Endothelial cell (in vitro differentiated cells): ENCODE measurements around the gene CADM4. TPM values are rescaled to one million over a fixed set of nuclear protein-coding genes. Genes with fewer than 3 reads are reported as not detected.
A peak's percentile ranks its signal among the peaks of the same experiment; 100 is the strongest.
"Not testable (repeated sequence)": the region's sequence is repeated elsewhere in the genome, so short reads cannot be mapped to it uniquely, and the experiment has no call there.

Experiments
- DNase-seq: peaks from one replicate; pipeline ENCODE4 v3.0.0; 2021; ENCODE audit warnings: low spot score
- H3K27ac Mint-ChIP-seq: one replicate; pipeline ENCODE4 v1.8.0; 2021; ENCODE audit warnings: mixed read lengths, inconsistent platforms; ENCODE audit not compliant: unreplicated experiment
- H3K27me3 Mint-ChIP-seq: one replicate; pipeline ENCODE4 v1.8.0; 2021; ENCODE audit warnings: mild to moderate bottlenecking, moderate library complexity, mixed read lengths, inconsistent platforms; ENCODE audit not compliant: unreplicated experiment
- H3K36me3 Mint-ChIP-seq: one replicate; pipeline ENCODE4 v1.8.0; 2021; ENCODE audit warnings: mild to moderate bottlenecking, low read depth, mixed read lengths, inconsistent platforms; ENCODE audit not compliant: unreplicated experiment
- H3K4me1 Mint-ChIP-seq: one replicate; pipeline ENCODE4 v1.8.0; 2021; ENCODE audit warnings: mild to moderate bottlenecking, mixed read lengths, inconsistent platforms; ENCODE audit not compliant: unreplicated experiment
- H3K4me3 Mint-ChIP-seq: one replicate; pipeline ENCODE4 v1.8.0; 2021; ENCODE audit warnings: mild to moderate bottlenecking, mixed read lengths, inconsistent platforms; ENCODE audit not compliant: unreplicated experiment
- H3K9me3 Mint-ChIP-seq: one replicate; pipeline ENCODE4 v1.8.0; 2021; ENCODE audit warnings: mixed read lengths, inconsistent platforms; ENCODE audit not compliant: unreplicated experiment
- total RNA-seq: library from RNA; stranded (reverse); fragmentation: NEBNext Ultra II Directional; extraction: Animal tissue kit (Norgen Biotek cat#: 25700); gene quantifications from one replicate; pipeline ENCODE4 v1.2.1, GENCODE V29; 2021; ENCODE audit not compliant: unreplicated experiment
- TF ChIP-seq, protein P1 (sequence below): fragments of 200-600 bp; sonication (generic); IDR thresholded peaks from one replicate; pipeline ENCODE4 v1.5.0; 2021; ENCODE audit warnings: antibody characterized with exemption; ENCODE audit not compliant: unreplicated experiment

Gene CADM4
- total RNA-seq, 1 donor from 2014 or later: 21.1 TPM

DNA sequence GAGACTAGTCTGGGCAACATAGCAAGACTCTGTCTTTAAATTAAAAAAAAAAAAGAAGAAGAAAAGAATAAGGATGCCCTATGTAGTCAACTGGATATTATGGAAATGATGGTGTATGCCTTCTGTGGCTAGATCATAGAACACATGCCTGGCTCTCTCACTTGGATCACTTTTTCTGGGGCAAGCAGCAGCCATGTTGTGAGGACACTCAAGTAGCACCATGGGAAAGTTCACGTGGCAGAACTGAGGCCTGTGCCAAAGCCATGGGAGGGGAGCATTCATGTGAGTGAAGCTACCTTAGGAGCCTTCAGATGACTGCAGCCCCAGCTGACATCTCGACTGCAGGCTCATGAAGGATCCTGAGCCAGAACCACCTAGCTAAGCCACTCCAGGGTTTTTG lies 18.4 kb upstream of the CADM4 start:
- no peak for DNase-seq
- H3K27ac Mint-ChIP-seq: no peak overlapping the region
- H3K9me3 Mint-ChIP-seq: no peaks in the 10 kb centered on the region
- peaks cover 41% of the 10 kb centered on the region for H3K36me3 Mint-ChIP-seq
- peaks cover 6% of the 10 kb centered on the region for H3K27me3 Mint-ChIP-seq
- peaks cover 4% of the 10 kb centered on the region for H3K4me1 Mint-ChIP-seq
- no peak overlapping the region for H3K4me3 Mint-ChIP-seq
- TF ChIP-seq, protein P1, sequence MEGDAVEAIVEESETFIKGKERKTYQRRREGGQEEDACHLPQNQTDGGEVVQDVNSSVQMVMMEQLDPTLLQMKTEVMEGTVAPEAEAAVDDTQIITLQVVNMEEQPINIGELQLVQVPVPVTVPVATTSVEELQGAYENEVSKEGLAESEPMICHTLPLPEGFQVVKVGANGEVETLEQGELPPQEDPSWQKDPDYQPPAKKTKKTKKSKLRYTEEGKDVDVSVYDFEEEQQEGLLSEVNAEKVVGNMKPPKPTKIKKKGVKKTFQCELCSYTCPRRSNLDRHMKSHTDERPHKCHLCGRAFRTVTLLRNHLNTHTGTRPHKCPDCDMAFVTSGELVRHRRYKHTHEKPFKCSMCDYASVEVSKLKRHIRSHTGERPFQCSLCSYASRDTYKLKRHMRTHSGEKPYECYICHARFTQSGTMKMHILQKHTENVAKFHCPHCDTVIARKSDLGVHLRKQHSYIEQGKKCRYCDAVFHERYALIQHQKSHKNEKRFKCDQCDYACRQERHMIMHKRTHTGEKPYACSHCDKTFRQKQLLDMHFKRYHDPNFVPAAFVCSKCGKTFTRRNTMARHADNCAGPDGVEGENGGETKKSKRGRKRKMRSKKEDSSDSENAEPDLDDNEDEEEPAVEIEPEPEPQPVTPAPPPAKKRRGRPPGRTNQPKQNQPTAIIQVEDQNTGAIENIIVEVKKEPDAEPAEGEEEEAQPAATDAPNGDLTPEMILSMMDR: no peak

DNA sequence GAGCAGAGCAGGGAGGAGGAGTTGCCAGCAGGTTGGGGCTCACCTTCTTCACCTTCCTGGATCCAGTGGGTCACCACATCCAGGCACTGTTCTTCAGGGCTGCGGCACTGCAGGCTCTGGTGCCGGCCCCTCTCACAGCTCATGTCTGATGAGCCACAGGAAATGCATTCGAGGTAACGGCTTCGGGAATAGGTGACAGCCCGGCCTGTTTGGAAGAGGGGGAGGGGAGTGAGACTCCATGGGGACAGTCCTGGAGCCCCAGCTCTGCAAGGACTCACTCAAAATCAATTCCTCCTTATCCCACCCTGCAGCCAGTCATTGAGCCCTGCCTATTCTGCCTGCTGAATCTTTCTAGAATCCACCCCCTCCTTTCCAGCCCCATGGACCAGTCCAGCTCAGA lies 16.8 kb upstream of the CADM4 start:
- no peaks in the 10 kb centered on the region for H3K9me3 Mint-ChIP-seq
- H3K4me1 Mint-ChIP-seq: peaks cover 7% of the 10 kb centered on the region
- no peak for DNase-seq
- peaks cover 11% of the 10 kb centered on the region for H3K27me3 Mint-ChIP-seq
- TF ChIP-seq, protein P1: no peak
- peaks cover 35% of the 10 kb centered on the region for H3K36me3 Mint-ChIP-seq
- no peak overlapping the region for H3K4me3 Mint-ChIP-seq
- H3K27ac Mint-ChIP-seq: peak overlapping the region; percentile 24

DNA sequence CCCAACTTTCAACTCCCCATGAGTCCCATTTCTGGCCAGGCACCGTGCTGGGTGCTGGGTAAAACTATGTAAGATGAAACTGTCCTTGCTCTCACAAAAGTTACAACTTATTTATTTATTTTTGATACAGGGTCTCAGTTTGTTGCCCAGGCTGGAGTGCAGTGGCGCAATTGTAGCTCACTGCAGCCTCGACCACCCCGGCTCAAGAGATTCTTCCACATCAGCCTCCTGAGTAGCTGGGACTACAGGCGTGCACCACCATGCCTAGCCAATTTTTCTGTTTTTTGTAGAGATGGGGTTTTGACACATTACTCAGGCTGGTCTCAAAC lies 12.9 kb upstream of the CADM4 start:
- H3K36me3 Mint-ChIP-seq: peaks cover 27% of the 10 kb centered on the region
- DNase-seq: no peak
- H3K4me1 Mint-ChIP-seq: peaks cover 7% of the 10 kb centered on the region
- H3K4me3 Mint-ChIP-seq: no peak overlapping the region
- TF ChIP-seq, protein P1: peak; percentile 31
- H3K27me3 Mint-ChIP-seq: peaks cover 10% of the 10 kb centered on the region
- no peaks in the 10 kb centered on the region for H3K9me3 Mint-ChIP-seq
- no peak overlapping the region for H3K27ac Mint-ChIP-seq

DNA sequence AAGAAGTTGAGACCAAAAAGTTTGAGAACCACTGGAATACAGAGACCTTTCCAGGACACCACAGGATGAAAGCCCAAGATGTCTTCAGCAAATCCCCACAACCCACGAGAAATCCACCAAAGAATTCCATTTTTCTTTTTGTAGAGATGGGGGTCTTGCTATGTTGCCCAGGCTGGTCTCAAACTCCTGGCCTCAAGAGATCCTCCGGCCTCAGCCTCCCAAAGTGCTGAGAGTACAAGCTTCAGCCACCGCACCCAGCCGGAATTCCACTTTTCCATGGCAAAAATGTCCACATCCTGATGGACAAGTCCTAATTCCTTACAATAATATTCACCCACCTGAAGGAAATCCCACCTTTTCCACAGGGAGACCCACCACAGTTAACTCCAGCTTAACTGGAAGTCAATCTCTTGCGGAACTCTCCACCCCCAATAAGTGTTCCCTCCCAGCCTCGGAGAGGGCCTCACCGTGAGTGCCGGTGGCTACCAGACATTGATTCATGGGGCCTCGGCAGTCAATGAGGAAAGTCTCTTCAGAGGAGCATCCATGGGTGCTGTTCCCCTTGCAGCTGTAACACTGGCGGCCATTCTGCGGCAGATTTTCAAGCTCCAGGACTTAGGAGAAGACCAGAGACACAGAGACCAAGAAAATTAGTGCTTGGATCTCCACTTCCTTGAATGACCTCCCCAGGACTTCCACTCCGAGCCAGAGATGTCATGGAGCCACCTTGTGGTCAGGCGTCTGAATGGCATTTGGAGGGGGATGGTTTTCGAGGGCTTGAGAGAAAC lies 12.3 kb upstream of the CADM4 start:
- peak; percentile 71 for DNase-seq
- peaks cover 10% of the 10 kb centered on the region for H3K27me3 Mint-ChIP-seq
- TF ChIP-seq, protein P1: peak; percentile 68
- H3K36me3 Mint-ChIP-seq: peaks cover 25% of the 10 kb centered on the region
- H3K9me3 Mint-ChIP-seq: no peaks in the 10 kb centered on the region
- H3K27ac Mint-ChIP-seq: peak overlapping the region; percentile 82
- H3K4me1 Mint-ChIP-seq: peaks cover 3% of the 10 kb centered on the region
- H3K4me3 Mint-ChIP-seq: no peak overlapping the region

DNA sequence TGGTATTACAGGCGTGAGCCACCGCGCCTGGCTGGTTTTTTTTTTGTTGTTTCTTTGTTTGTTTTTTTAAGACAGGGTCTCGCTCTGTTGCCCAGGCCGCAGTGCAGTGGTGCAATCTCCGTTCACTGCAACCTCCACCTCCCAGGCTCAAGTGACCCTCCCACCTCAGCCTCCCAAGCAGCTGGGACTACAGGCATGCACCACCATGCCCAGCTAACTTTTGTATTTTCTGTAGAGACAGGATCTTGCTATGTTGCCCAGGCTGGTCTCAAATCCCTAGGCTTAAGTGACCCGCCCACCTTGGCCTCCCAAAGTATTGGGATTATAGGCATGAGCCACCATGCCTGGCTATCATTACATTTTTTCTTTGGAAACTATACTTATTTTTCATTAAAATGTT lies 10.6 kb upstream of the CADM4 start:
- DNase-seq, H3K27me3 Mint-ChIP-seq, H3K4me1 Mint-ChIP-seq, H3K27ac Mint-ChIP-seq, H3K9me3 Mint-ChIP-seq, H3K4me3 Mint-ChIP-seq: not testable (repeated sequence)
- H3K36me3 Mint-ChIP-seq: peaks cover 15% of the 10 kb centered on the region
